ENCODE results near the gene METTL26. TPM values are rescaled to one million over a fixed set of nuclear protein-coding genes. Genes with fewer than 3 reads are reported as not detected.
A peak's percentile ranks its signal among the peaks of the same experiment; 100 is the strongest.

Gene METTL26
- total and polyA plus RNA-seq, 9 of the 15 experiments (the other 6 are each of a cell fraction or from before 2014, with no cell fraction given), result 7.3 to 262 (median 80.9) TPM

GRCh38 chr16:636206-637080, at the start of gene METTL26 (continued):
- TF ChIP-seq MGA (IDR thresholded peaks at IDR 0.05), result no peak
- no peak for TF ChIP-seq DACH1 (IDR thresholded peaks at IDR 0.05; ENCODE audit: partially characterized antibody)
- no peak for TF ChIP-seq ZNF696 (CRISPR knock-in tag; conservative IDR thresholded peaks at IDR 0.05)
- no peak for TF ChIP-seq ARID2 (IDR thresholded peaks at IDR 0.05)
- TF ChIP-seq, protein P1, sequence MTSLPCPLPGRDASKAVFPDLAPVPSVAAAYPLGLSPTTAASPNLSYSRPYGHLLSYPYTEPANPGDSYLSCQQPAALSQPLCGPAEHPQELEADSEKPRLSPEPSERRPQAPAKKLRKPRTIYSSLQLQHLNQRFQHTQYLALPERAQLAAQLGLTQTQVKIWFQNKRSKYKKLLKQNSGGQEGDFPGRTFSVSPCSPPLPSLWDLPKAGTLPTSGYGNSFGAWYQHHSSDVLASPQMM (CRISPR knock-in tag; IDR thresholded peaks at IDR 0.05), result no peak
- TF ChIP-seq KLF13 (tag; IDR thresholded peaks at IDR 0.05; ENCODE audit: borderline replicate concordance, low read depth), result peak; percentile 86
- no peak; the same call in 1 of the 2 replicates for TF ChIP-seq POLR2AphosphoS2 (IDR thresholded peaks at IDR 0.05; ENCODE audit: low read length)
- no peak for TF ChIP-seq ZZZ3 (IDR thresholded peaks at IDR 0.05)
- no peak for TF ChIP-seq HOMEZ (CRISPR knock-in tag; IDR thresholded peaks at IDR 0.05)
- TF ChIP-seq SPI1 (IDR thresholded peaks at IDR 0.05; ENCODE audit: borderline replicate concordance, low read depth, low read length), result 0 out of 2 replicates have a peak, but pooled peaks have one; percentile 26
- TF ChIP-seq, protein P2, sequence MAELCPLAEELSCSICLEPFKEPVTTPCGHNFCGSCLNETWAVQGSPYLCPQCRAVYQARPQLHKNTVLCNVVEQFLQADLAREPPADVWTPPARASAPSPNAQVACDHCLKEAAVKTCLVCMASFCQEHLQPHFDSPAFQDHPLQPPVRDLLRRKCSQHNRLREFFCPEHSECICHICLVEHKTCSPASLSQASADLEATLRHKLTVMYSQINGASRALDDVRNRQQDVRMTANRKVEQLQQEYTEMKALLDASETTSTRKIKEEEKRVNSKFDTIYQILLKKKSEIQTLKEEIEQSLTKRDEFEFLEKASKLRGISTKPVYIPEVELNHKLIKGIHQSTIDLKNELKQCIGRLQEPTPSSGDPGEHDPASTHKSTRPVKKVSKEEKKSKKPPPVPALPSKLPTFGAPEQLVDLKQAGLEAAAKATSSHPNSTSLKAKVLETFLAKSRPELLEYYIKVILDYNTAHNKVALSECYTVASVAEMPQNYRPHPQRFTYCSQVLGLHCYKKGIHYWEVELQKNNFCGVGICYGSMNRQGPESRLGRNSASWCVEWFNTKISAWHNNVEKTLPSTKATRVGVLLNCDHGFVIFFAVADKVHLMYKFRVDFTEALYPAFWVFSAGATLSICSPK (IDR thresholded peaks at IDR 0.05; ENCODE audit: borderline replicate concordance), result no peak
